ENCODE data around the gene STAT5A.

DNA sequence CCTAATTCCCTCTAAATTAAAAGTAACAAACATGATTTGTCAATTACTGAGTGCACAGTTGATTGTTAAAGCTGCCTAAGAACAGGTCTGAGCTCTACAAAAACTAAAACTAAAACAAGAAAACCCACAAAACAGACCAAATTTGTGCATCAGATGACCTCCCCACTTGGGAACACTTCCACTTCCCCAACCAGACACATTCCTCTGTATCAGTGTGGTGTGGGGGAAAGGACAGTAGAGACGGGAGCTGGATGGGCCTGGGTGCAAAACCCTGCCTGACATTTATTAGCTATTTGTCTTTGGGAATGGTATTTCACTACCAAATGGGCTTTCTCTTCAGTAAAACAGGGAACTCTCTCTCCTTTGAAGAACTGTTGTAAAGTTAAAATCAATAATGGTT is 70.1 kb downstream of the STAT5A start:
- TF ChIP-seq, protein P1, sequence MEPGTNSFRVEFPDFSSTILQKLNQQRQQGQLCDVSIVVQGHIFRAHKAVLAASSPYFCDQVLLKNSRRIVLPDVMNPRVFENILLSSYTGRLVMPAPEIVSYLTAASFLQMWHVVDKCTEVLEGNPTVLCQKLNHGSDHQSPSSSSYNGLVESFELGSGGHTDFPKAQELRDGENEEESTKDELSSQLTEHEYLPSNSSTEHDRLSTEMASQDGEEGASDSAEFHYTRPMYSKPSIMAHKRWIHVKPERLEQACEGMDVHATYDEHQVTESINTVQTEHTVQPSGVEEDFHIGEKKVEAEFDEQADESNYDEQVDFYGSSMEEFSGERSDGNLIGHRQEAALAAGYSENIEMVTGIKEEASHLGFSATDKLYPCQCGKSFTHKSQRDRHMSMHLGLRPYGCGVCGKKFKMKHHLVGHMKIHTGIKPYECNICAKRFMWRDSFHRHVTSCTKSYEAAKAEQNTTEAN (CRISPR knock-in tag; IDR thresholded peaks at IDR 0.05) = no peak
- TF ChIP-seq TEAD4 (IDR thresholded peaks at IDR 0.05; ENCODE audit: low read length) (no peak), TEAD4 (CRISPR knock-in tag; IDR thresholded peaks at IDR 0.05; ENCODE audit: borderline replicate concordance) (no peak), TAF15 (IDR thresholded peaks at IDR 0.05; ENCODE audit: low read depth, low read length) (no peak), MLLT1 (IDR thresholded peaks at IDR 0.05) (no peak), POU5F1 (IDR thresholded peaks at IDR 0.05; ENCODE audit: borderline replicate concordance, low read depth, low read length, partially characterized antibody) (no peak), ARID3B (CRISPR knock-in tag; IDR thresholded peaks at IDR 0.05; ENCODE audit: borderline replicate concordance) (no peak)

Measured in K562 (cell line).